C4-2B (cell line): ENCODE results near the gene KCNQ5.

Source experiments
- CTCF ChIP-seq: fragments of 450-650 bp; conservative IDR thresholded peaks from 2 replicates; pipeline ENCODE4 v1.5.1; 2017; ENCODE audit warnings: mild to moderate bottlenecking
- ZFX ChIP-seq: fragments of 450-650 bp; IDR thresholded peaks from 2 replicates; pipeline ENCODE4 v1.6.1; 2017

GRCh38 chr6:72863131-72863530 lies 241.3 kb downstream of the KCNQ5 start:
- no peak for TF ChIP-seq CTCF
- no peak for TF ChIP-seq ZFX
